GM23338 (cell line): ENCODE data around the gene AQP12B. TPM values are rescaled to one million over a fixed set of nuclear protein-coding genes. Genes with fewer than 3 reads are reported as not detected.

Experiments
- ATAC-seq: fragments of 200-7000 bp; cut with Tn5 transposase; 3 replicates; pipeline ENCODE4 v1.9.1; 2020
- DNase-seq: peaks from one replicate; pipeline ENCODE4 v3.0.0-alpha.2; 2015; ENCODE audit warnings: low spot score
- H2AFZ ChIP-seq: fragments of 200-600 bp; sonication (generic); 2 replicates; pipeline ENCODE4 v1.8.0; 2016; ENCODE audit warnings: antibody characterized with exemption, mild to moderate bottlenecking, moderate library complexity
- H3F3A ChIP-seq: fragments of 200-600 bp; sonication (generic); replicated peaks from 2 replicates; pipeline ENCODE4 v1.8.0; 2017; ENCODE audit warnings: antibody characterized with exemption, mixed run types, low read depth
- H3K27ac ChIP-seq: fragments of 200-600 bp; sonication (generic); 2 replicates; pipeline ENCODE4 v1.6.1; 2016; ENCODE audit warnings: low read depth
- H3K27me3 ChIP-seq: fragments of 200-600 bp; sonication (generic); 2 replicates; pipeline ENCODE4 v1.8.0; 2016; ENCODE audit warnings: mild to moderate bottlenecking, mixed run types, moderate library complexity; ENCODE audit not compliant: insufficient read depth
- H3K36me3 ChIP-seq: fragments of 200-600 bp; sonication (generic); 2 replicates; pipeline ENCODE4 v1.8.0; 2016; ENCODE audit warnings: mild to moderate bottlenecking; ENCODE audit not compliant: insufficient read depth
- H3K4me1 ChIP-seq: fragments of 200-600 bp; sonication (generic); 2 replicates; pipeline ENCODE4 v1.8.0; 2016; ENCODE audit warnings: mild to moderate bottlenecking, moderate library complexity; ENCODE audit not compliant: insufficient read depth
- H3K4me2 ChIP-seq: fragments of 200-600 bp; sonication (generic); 2 replicates; pipeline ENCODE4 v1.7.1; 2017; ENCODE audit warnings: mixed run types
- H3K4me3 ChIP-seq: fragments of 200-600 bp; sonication (generic); 2 replicates; pipeline ENCODE4 v1.6.1; 2016; ENCODE audit warnings: mixed run types
- H3K79me2 ChIP-seq: fragments of 200-600 bp; sonication (generic); replicated peaks from 2 replicates; pipeline ENCODE4 v1.8.0; 2017; ENCODE audit warnings: mild to moderate bottlenecking; ENCODE audit not compliant: insufficient read depth
- H3K9me2 ChIP-seq: fragments of 200-600 bp; sonication (generic); 2 replicates; pipeline ENCODE4 v1.8.0; 2017; ENCODE audit not compliant: insufficient read depth
- H4K20me1 ChIP-seq: fragments of 200-600 bp; sonication (generic); replicated peaks from 2 replicates; pipeline ENCODE4 v1.8.0; 2017; ENCODE audit warnings: mild to moderate bottlenecking; ENCODE audit not compliant: insufficient read depth
- H3K27ac Mint-ChIP-seq: 2 replicates; pipeline ENCODE4 v1.8.0; 2020; ENCODE audit warnings: inconsistent platforms, mild to moderate bottlenecking, moderate library complexity, mixed read lengths
- H3K27me3 Mint-ChIP-seq: 3 replicates; pipeline ENCODE4 v1.8.0; 2022; ENCODE audit warnings: low read depth, mild to moderate bottlenecking, moderate library complexity, mixed read lengths, inconsistent platforms; ENCODE audit not compliant: insufficient read depth, poor library complexity
- H3K36me3 Mint-ChIP-seq: 3 replicates; pipeline ENCODE4 v1.8.0; 2021; ENCODE audit warnings: low read depth, mild to moderate bottlenecking, inconsistent platforms, moderate library complexity, mixed read lengths
- H3K4me1 Mint-ChIP-seq: 3 replicates; pipeline ENCODE4 v1.8.0; 2020; ENCODE audit warnings: mild to moderate bottlenecking, inconsistent platforms, mixed read lengths
- H3K4me3 Mint-ChIP-seq: 3 replicates; pipeline ENCODE4 v1.8.0; 2021; ENCODE audit warnings: moderate library complexity, mild to moderate bottlenecking, inconsistent platforms, mixed read lengths
- H3K9me3 Mint-ChIP-seq: 3 replicates; pipeline ENCODE4 v1.8.0; 2020; ENCODE audit warnings: moderate library complexity, mild to moderate bottlenecking, inconsistent platforms, mixed read lengths
- CREB1 ChIP-seq: fragments of 250-450 bp; sonication (Bioruptor Pico); IDR thresholded peaks from 2 replicates; pipeline ENCODE4 v1.5.0; 2020; ENCODE audit warnings: low read depth, mild to moderate bottlenecking, moderate library complexity
- CTCF ChIP-seq, 2 experiments: fragments of 200-600 bp in 1 of 2; sonication (generic) in 1 of 2; conservative IDR thresholded peaks; 2 replicates each; pipeline versions ENCODE4 v1.5.1 to v1.6.1; 2016 to 2017; ENCODE audit warnings: antibody characterized with exemption in 2 of 2, low read depth in 2 of 2, mild to moderate bottlenecking in 2 of 2, moderate library complexity in 1 of 2
- EZH2 ChIP-seq: fragments of 200-600 bp; sonication (generic); IDR thresholded peaks from one replicate; pipeline ENCODE4 v1.8.0; 2017; ENCODE audit warnings: antibody characterized with exemption, mild to moderate bottlenecking, low read depth; ENCODE audit not compliant: unreplicated experiment
- EZH2phosphoT487 ChIP-seq: fragments of 200-600 bp; sonication (generic); IDR thresholded peaks from one replicate; pipeline ENCODE4 v1.8.1; 2018; ENCODE audit warnings: antibody characterized with exemption; ENCODE audit not compliant: unreplicated experiment
- JUNB ChIP-seq: IDR thresholded peaks from one replicate; pipeline ENCODE4 v1.6.1; 2016; ENCODE audit warnings: antibody characterized with exemption; ENCODE audit not compliant: unreplicated experiment
- NANOG ChIP-seq: IDR thresholded peaks from 2 replicates; pipeline ENCODE4 v1.6.1; 2016; ENCODE audit warnings: antibody characterized with exemption, borderline replicate concordance
- POLR2AphosphoS5 ChIP-seq: IDR thresholded peaks from 2 replicates; pipeline ENCODE4 v1.6.1; 2016; ENCODE audit warnings: antibody characterized with exemption, low read depth
- STAT1 ChIP-seq: IDR thresholded peaks from one replicate; pipeline ENCODE4 v1.6.1; 2016; ENCODE audit warnings: antibody characterized with exemption; ENCODE audit not compliant: unreplicated experiment
- ZNF114 ChIP-seq: fragments of 250-450 bp; sonication (Bioruptor Pico); IDR thresholded peaks from 2 replicates; pipeline ENCODE4 v1.5.0; 2020; ENCODE audit warnings: mild to moderate bottlenecking, moderate library complexity
- ZNF331 ChIP-seq: fragments of 250-450 bp; sonication (Bioruptor Pico); IDR thresholded peaks from 2 replicates; pipeline ENCODE4 v1.5.0; 2020; ENCODE audit warnings: low read depth, mild to moderate bottlenecking, moderate library complexity
- polyA plus RNA-seq: library from polyadenylated mRNA; unstranded; fragments of >200 nt; fragmentation: Nextera tagmentation; extraction: Ambion mirVana; gene quantifications from 2 replicates; pipeline ENCODE4 v1.2.1, GENCODE V29; 2016
- total RNA-seq: library from RNA; depleted of rRNA; stranded (reverse); fragments of >200 nt; shearing (Covaris generic); gene quantifications from 2 replicates; pipeline ENCODE4 v1.2.3, GENCODE V29; 2014
- TF ChIP-seq, protein P1 (sequence below): IDR thresholded peaks from one replicate; pipeline ENCODE4 v1.6.1; 2018; ENCODE audit warnings: antibody characterized with exemption; ENCODE audit not compliant: unreplicated experiment
- TF ChIP-seq, protein P2 (sequence below): fragments of 250-450 bp; sonication (Bioruptor Pico); IDR thresholded peaks from 2 replicates; pipeline ENCODE4 v1.5.0; 2020; ENCODE audit warnings: mild to moderate bottlenecking, moderate library complexity
- TF ChIP-seq, protein P3 (sequence below): IDR thresholded peaks from 2 replicates; pipeline ENCODE4 v1.6.1; 2016; ENCODE audit warnings: antibody characterized with exemption

AQP12B gene
- total and polyA plus RNA-seq, 2 experiments from 2014 or later, result not detected

DNA sequence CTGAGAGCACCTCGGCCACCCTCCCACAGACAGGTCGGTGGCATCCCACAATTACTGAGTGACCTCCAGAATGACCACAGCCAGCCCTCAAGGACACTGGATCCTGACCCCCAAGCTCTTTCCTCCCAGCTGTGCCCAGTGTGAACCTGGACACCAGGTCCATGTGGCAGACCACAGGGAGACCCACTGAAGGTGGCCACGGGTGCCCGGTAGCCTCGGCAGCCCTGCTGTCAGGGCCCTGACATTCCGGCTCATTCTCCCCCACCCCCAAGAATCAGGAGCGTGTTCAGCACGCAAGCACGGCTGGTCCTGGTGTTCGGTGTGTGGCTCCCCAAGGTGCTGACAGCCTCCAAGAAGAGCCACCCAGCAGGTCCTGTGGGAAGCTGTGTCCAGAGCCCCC, 41.7 kb upstream of the AQP12B start:
- H3K27me3 Mint-ChIP-seq, result peaks cover 32% of the 10 kb centered on the region
- Histone ChIP-seq H3K27me3 (no peaks in the 10 kb centered on the region), H2AFZ (no peak overlapping the region), H3K4me1 (no peaks in the 10 kb centered on the region), H3K79me2 (no peaks in the 10 kb centered on the region), H3K36me3 (peaks cover 12% of the 10 kb centered on the region; the same call in 1 of the 2 replicates), H4K20me1 (no peaks in the 10 kb centered on the region), H3K4me2 (no peak overlapping the region), H3K4me3 (no peak overlapping the region), H3K9me2 (no peaks in the 10 kb centered on the region), H3F3A (no peaks in the 10 kb centered on the region), H3K27ac (no peak overlapping the region)
- ATAC-seq (no peak), DNase-seq (no peak)
- no peak overlapping the region for H3K4me3 Mint-ChIP-seq
- H3K4me1 Mint-ChIP-seq, result no peaks in the 10 kb centered on the region; the same call in 2 of the 3 replicates
- peaks cover 4% of the 10 kb centered on the region; the same call in 1 of the 3 replicates for H3K9me3 Mint-ChIP-seq
- TF ChIP-seq CREB1 (no peak), JUNB (no peak), ZNF331 (CRISPR knock-in tag) (no peak), EZH2phosphoT487 (no peak), STAT1 (no peak), EZH2 (no peak), ZNF114 (no peak), CTCF (conservative IDR thresholded peaks at IDR 0.05; ENCODE audit: low read depth in 2 of 2) (no peak), NANOG (no peak), POLR2AphosphoS5 (no peak)
- TF ChIP-seq, protein P1, sequence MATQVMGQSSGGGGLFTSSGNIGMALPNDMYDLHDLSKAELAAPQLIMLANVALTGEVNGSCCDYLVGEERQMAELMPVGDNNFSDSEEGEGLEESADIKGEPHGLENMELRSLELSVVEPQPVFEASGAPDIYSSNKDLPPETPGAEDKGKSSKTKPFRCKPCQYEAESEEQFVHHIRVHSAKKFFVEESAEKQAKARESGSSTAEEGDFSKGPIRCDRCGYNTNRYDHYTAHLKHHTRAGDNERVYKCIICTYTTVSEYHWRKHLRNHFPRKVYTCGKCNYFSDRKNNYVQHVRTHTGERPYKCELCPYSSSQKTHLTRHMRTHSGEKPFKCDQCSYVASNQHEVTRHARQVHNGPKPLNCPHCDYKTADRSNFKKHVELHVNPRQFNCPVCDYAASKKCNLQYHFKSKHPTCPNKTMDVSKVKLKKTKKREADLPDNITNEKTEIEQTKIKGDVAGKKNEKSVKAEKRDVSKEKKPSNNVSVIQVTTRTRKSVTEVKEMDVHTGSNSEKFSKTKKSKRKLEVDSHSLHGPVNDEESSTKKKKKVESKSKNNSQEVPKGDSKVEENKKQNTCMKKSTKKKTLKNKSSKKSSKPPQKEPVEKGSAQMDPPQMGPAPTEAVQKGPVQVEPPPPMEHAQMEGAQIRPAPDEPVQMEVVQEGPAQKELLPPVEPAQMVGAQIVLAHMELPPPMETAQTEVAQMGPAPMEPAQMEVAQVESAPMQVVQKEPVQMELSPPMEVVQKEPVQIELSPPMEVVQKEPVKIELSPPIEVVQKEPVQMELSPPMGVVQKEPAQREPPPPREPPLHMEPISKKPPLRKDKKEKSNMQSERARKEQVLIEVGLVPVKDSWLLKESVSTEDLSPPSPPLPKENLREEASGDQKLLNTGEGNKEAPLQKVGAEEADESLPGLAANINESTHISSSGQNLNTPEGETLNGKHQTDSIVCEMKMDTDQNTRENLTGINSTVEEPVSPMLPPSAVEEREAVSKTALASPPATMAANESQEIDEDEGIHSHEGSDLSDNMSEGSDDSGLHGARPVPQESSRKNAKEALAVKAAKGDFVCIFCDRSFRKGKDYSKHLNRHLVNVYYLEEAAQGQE, result no peak
- TF ChIP-seq, protein P2, sequence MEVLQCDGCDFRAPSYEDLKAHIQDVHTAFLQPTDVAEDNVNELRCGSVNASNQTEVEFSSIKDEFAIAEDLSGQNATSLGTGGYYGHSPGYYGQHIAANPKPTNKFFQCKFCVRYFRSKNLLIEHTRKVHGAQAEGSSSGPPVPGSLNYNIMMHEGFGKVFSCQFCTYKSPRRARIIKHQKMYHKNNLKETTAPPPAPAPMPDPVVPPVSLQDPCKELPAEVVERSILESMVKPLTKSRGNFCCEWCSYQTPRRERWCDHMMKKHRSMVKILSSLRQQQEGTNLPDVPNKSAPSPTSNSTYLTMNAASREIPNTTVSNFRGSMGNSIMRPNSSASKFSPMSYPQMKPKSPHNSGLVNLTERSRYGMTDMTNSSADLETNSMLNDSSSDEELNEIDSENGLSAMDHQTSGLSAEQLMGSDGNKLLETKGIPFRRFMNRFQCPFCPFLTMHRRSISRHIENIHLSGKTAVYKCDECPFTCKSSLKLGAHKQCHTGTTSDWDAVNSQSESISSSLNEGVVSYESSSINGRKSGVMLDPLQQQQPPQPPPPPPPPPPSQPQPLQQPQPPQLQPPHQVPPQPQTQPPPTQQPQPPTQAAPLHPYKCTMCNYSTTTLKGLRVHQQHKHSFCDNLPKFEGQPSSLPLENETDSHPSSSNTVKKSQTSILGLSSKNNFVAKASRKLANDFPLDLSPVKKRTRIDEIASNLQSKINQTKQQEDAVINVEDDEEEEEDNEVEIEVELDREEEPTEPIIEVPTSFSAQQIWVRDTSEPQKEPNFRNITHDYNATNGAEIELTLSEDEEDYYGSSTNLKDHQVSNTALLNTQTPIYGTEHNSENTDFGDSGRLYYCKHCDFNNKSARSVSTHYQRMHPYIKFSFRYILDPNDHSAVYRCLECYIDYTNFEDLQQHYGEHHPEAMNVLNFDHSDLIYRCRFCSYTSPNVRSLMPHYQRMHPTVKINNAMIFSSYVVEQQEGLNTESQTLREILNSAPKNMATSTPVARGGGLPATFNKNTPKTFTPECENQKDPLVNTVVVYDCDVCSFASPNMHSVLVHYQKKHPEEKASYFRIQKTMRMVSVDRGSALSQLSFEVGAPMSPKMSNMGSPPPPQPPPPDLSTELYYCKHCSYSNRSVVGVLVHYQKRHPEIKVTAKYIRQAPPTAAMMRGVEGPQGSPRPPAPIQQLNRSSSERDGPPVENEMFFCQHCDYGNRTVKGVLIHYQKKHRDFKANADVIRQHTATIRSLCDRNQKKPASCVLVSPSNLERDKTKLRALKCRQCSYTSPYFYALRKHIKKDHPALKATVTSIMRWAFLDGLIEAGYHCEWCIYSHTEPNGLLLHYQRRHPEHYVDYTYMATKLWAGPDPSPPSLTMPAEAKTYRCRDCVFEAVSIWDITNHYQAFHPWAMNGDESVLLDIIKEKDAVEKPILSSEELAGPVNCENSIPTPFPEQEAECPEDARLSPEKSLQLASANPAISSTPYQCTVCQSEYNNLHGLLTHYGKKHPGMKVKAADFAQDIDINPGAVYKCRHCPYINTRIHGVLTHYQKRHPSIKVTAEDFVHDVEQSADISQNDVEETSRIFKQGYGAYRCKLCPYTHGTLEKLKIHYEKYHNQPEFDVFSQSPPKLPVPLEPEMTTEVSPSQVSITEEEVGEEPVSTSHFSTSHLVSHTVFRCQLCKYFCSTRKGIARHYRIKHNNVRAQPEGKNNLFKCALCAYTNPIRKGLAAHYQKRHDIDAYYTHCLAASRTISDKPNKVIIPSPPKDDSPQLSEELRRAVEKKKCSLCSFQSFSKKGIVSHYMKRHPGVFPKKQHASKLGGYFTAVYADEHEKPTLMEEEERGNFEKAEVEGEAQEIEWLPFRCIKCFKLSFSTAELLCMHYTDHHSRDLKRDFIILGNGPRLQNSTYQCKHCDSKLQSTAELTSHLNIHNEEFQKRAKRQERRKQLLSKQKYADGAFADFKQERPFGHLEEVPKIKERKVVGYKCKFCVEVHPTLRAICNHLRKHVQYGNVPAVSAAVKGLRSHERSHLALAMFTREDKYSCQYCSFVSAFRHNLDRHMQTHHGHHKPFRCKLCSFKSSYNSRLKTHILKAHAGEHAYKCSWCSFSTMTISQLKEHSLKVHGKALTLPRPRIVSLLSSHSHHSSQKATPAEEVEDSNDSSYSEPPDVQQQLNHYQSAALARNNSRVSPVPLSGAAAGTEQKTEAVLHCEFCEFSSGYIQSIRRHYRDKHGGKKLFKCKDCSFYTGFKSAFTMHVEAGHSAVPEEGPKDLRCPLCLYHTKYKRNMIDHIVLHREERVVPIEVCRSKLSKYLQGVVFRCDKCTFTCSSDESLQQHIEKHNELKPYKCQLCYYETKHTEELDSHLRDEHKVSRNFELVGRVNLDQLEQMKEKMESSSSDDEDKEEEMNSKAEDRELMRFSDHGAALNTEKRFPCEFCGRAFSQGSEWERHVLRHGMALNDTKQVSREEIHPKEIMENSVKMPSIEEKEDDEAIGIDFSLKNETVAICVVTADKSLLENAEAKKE (CRISPR knock-in tag), result no peak
- TF ChIP-seq, protein P3, sequence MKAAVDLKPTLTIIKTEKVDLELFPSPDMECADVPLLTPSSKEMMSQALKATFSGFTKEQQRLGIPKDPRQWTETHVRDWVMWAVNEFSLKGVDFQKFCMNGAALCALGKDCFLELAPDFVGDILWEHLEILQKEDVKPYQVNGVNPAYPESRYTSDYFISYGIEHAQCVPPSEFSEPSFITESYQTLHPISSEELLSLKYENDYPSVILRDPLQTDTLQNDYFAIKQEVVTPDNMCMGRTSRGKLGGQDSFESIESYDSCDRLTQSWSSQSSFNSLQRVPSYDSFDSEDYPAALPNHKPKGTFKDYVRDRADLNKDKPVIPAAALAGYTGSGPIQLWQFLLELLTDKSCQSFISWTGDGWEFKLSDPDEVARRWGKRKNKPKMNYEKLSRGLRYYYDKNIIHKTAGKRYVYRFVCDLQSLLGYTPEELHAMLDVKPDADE, result no peak
- peaks cover 46% of the 10 kb centered on the region for H3K36me3 Mint-ChIP-seq
- H3K27ac Mint-ChIP-seq, result peak overlapping the region; percentile 44; the same call in 1 of the 2 replicates
